Measurements from ENCODE around the gene CCSER2. TPM values are rescaled to one million over a fixed set of nuclear protein-coding genes. Genes with fewer than 3 reads are reported as not detected.

CCSER2 gene
- total and polyA plus RNA-seq, 4 donors, result 9.4 to 83.5 (median 32.5) TPM

GRCh38 chr10:84375011-84375410, 46.6 kb downstream of the CCSER2 start:
- H3K9ac ChIP-seq (ENCODE audit: insufficient read depth in 1 of 2, low read length in 2 of 2), result no peak overlapping the region
- DNase-seq, result peak in 2 of 3 donors; percentile 63 to 76
- H3K9me3 ChIP-seq (ENCODE audit: control insufficient read depth in 4 of 4, insufficient read depth in 3 of 4, low read length in 3 of 4), result no peaks in the 10 kb centered on the region
- H3K4me1 ChIP-seq (ENCODE audit: control insufficient read depth in 5 of 5, insufficient read depth in 5 of 5, low read length in 5 of 5), result peaks cover 0 to 7% (median 0%) of the 10 kb centered on the region in 5 donors
- H3K4me3 ChIP-seq, result no peak overlapping the region
- ATAC-seq (ENCODE audit: insufficient read depth, low FRiP score), result no peak
- H3K36me3 ChIP-seq (ENCODE audit: control insufficient read depth in 4 of 4, insufficient read depth in 4 of 4, low read length in 4 of 4), result peaks cover 2 to 24% (median 17%) of the 10 kb centered on the region in 4 donors
- peak; percentile 53 for TF ChIP-seq CTCF (IDR thresholded peaks at IDR 0.05; ENCODE audit: control extremely low read depth, extremely low read depth)
- no peaks in the 10 kb centered on the region for H3K27me3 ChIP-seq (ENCODE audit: control insufficient read depth in 3 of 3, insufficient read depth in 3 of 3, low read length in 2 of 3)
- H3K27ac ChIP-seq (ENCODE audit: low read depth in 1 of 2, low read length in 1 of 2), result no peak overlapping the region

- WGBS, 2 donors, result 94 to 95% methylated on average over 1 of the region's 1 CpG
- Histone ChIP-seq H3K4me1 (ENCODE audit: control insufficient read depth in 5 of 5, insufficient read depth in 5 of 5, low read length in 5 of 5) (peaks cover 0 to 7% (median 0%) of the 10 kb centered on the region in 5 donors), H3K27me3 (ENCODE audit: control insufficient read depth in 3 of 3, insufficient read depth in 3 of 3, low read length in 2 of 3) (no peaks in the 10 kb centered on the region), H3K9ac (ENCODE audit: insufficient read depth in 1 of 2, low read length in 2 of 2) (no peak overlapping the region), H3K9me3 (ENCODE audit: control insufficient read depth in 4 of 4, insufficient read depth in 3 of 4, low read length in 3 of 4) (no peaks in the 10 kb centered on the region), H3K36me3 (ENCODE audit: control insufficient read depth in 4 of 4, insufficient read depth in 4 of 4, low read length in 4 of 4) (peaks cover 2 to 23% (median 17%) of the 10 kb centered on the region in 4 donors), H3K4me3 (no peak overlapping the region), H3K27ac (ENCODE audit: low read depth in 1 of 2, low read length in 1 of 2) (no peak overlapping the region)
- ATAC-seq (ENCODE audit: insufficient read depth, low FRiP score), result no peak
- TF ChIP-seq CTCF (IDR thresholded peaks at IDR 0.05; ENCODE audit: control extremely low read depth, extremely low read depth), result no peak
- DNase-seq, result no peak
These were observed 47.5 kb downstream of the CCSER2 start for GRCh38 chr10:84375881-84376280.

- H3K36me3 ChIP-seq (ENCODE audit: control insufficient read depth in 4 of 4, insufficient read depth in 4 of 4, low read length in 4 of 4), result peaks cover 0 to 9% (median 6%) of the 10 kb centered on the region in 4 donors
- no peak for TF ChIP-seq CTCF (IDR thresholded peaks at IDR 0.05; ENCODE audit: control extremely low read depth, extremely low read depth)
- H3K9ac ChIP-seq (ENCODE audit: insufficient read depth in 1 of 2, low read length in 2 of 2), result no peak overlapping the region
- H3K4me1 ChIP-seq (ENCODE audit: control insufficient read depth in 5 of 5, insufficient read depth in 5 of 5, low read length in 5 of 5), result no peaks in the 10 kb centered on the region
- H3K27me3 ChIP-seq (ENCODE audit: control insufficient read depth in 3 of 3, insufficient read depth in 3 of 3, low read length in 2 of 3), result no peaks in the 10 kb centered on the region
- no peak for ATAC-seq (ENCODE audit: insufficient read depth, low FRiP score)
- no peak for DNase-seq
- H3K4me3 ChIP-seq, result no peak overlapping the region
- H3K9me3 ChIP-seq (ENCODE audit: control insufficient read depth in 4 of 4, insufficient read depth in 3 of 4, low read length in 3 of 4), result peaks cover 0 to 3% (median 1%) of the 10 kb centered on the region in 4 donors
- H3K27ac ChIP-seq (ENCODE audit: low read depth in 1 of 2, low read length in 1 of 2), result no peak overlapping the region
- 97 to 100% methylated on average over 1 of the region's 1 CpG for WGBS, 2 donors
These were observed 59.8 kb downstream of the CCSER2 start for GRCh38 chr10:84388148-84388547.

GRCh38 chr10:84390364-84390763, 62.0 kb downstream of the CCSER2 start:
- Histone ChIP-seq H3K4me1 (ENCODE audit: control insufficient read depth in 5 of 5, insufficient read depth in 5 of 5, low read length in 5 of 5) (no peaks in the 10 kb centered on the region), H3K27me3 (ENCODE audit: control insufficient read depth in 3 of 3, insufficient read depth in 3 of 3, low read length in 2 of 3) (no peaks in the 10 kb centered on the region), H3K9ac (ENCODE audit: insufficient read depth in 1 of 2, low read length in 2 of 2) (no peak overlapping the region), H3K9me3 (ENCODE audit: control insufficient read depth in 4 of 4, insufficient read depth in 3 of 4, low read length in 3 of 4) (peaks cover 0 to under 1% (median 0%) of the 10 kb centered on the region in 4 donors), H3K36me3 (ENCODE audit: control insufficient read depth in 4 of 4, insufficient read depth in 4 of 4, low read length in 4 of 4) (peaks cover 0 to 9% (median 4%) of the 10 kb centered on the region in 4 donors), H3K4me3 (no peak overlapping the region), H3K27ac (ENCODE audit: low read depth in 1 of 2, low read length in 1 of 2) (no peak overlapping the region)
- no peak for DNase-seq
- ATAC-seq (ENCODE audit: insufficient read depth, low FRiP score), result no peak
- WGBS, 2 donors, result 92 to 97% methylated on average over 4 of the region's 4 CpGs
- no peak for TF ChIP-seq CTCF (IDR thresholded peaks at IDR 0.05; ENCODE audit: control extremely low read depth, extremely low read depth)
